ENCODE measurements around the gene NOXA1.

NOXA1 gene

DNA sequence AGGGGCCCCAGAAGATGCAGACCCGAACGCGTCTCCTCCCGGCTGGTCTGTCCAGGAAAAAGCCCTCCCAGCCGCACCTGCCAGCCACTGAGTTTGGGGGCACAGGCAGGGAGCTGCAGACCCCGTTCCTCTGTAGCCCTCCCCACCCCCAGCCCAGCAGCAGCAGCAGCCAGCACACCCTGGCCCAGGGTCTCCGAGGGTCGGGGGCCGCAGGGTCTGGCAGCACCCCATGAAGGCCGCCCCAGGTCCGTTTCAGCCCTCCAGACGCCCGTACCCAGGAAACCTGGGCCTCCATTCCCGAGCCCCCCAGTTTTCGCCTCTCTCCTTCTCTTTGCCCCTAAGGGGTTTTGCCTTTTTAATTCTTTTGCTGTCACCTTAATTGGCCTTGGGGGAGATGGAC, 19.9 kb upstream of the NOXA1 start:
- DNase-seq (ENCODE audit: low read depth): no peak
- TF ChIP-seq, protein P1, sequence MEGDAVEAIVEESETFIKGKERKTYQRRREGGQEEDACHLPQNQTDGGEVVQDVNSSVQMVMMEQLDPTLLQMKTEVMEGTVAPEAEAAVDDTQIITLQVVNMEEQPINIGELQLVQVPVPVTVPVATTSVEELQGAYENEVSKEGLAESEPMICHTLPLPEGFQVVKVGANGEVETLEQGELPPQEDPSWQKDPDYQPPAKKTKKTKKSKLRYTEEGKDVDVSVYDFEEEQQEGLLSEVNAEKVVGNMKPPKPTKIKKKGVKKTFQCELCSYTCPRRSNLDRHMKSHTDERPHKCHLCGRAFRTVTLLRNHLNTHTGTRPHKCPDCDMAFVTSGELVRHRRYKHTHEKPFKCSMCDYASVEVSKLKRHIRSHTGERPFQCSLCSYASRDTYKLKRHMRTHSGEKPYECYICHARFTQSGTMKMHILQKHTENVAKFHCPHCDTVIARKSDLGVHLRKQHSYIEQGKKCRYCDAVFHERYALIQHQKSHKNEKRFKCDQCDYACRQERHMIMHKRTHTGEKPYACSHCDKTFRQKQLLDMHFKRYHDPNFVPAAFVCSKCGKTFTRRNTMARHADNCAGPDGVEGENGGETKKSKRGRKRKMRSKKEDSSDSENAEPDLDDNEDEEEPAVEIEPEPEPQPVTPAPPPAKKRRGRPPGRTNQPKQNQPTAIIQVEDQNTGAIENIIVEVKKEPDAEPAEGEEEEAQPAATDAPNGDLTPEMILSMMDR (conservative IDR thresholded peaks at IDR 0.05; ENCODE audit: low read depth, low read length): no peak
- no peak overlapping the region for H3K4me3 ChIP-seq (ENCODE audit: low read length)

DNA sequence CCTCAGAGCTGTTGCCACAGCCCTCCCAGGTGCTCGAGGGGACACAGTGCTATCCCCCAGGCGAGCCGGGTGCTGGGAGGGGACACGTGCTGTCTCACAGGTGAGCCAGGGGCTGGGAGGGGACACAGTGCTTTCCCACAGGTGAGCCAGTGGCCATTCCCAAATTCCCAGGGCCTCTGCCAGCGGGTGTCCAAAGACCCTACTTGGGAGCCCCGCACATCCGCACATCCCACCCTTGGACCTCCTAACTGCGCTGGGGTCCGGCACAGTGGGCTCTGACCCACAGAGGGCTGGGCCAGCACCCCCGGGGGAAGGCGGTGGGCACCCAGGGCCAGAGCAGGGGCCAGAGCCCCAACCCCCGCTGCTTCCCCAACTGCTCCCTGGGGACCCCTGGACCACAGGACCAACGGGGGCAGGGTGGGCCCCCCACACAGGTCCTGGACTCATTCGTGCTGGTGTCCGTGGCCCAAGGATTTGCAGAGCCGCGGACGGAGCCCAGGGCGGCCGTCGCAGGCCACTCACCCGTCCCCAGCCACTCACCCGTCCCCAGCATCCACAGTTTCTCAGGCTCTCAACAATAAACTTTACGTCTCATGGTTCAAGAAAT, 18.1 kb upstream of the NOXA1 start:
- no peak for DNase-seq (ENCODE audit: low read depth)
- H3K4me3 ChIP-seq (ENCODE audit: low read length): no peak overlapping the region
- TF ChIP-seq, protein P1 (conservative IDR thresholded peaks at IDR 0.05; ENCODE audit: low read depth, low read length): no peak

DNA sequence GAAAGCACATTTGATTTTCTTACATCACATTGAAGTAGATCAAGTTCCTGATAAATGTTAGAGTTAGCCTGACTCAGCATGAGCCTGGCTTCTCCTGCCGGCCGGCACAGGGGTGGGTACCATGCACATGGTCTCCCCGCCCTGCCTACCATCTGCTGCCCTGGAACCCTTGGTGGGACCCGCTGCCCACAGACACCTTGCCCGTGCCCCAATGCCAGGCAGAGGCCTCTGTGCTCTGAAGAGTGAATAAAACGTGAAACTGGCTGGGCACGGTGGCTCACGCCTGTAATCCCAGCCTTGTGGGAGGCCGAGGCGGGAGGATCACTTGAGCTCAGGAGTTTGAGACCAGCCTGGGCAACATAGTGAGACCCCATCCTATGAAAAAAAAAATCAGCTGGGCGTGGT, 17.5 kb upstream of the NOXA1 start:
- no peak overlapping the region for H3K4me3 ChIP-seq (ENCODE audit: low read length)
- no peak for DNase-seq (ENCODE audit: low read depth)
- TF ChIP-seq, protein P1 (conservative IDR thresholded peaks at IDR 0.05; ENCODE audit: low read depth, low read length): no peak

DNA sequence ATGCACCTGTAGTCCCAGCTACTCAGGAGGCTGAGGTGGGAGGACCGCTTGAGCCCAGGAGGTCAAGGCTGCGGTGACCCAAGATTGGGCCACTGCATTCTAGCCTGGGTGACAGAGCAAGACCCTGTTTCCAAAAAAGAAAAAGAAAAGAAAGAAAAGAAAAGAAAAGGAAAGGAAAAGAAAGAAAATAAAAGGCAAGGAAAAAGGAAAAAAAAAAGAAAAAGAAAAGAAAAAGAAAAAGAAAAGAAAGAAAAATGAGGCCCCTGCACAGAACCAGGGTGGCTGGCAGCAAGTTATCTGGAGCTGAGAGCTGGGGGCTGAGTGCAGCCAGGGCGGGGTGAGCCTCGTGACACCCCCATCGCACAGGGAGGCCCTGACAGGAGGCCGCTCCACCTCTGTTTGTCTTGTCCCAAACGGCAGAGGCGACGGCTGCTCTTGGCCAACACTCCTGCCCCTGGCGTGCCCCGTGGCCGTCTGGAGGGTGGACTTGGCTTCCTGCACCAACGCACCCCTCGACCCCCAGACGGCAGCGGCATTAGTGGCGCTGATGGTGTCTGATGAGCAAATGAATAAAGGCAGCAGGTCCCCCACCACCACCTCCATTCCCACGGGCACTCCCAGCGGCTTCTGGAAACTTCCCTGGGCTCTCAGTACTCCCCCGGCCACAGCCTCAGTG, 17.0 kb upstream of the NOXA1 start:
- H3K4me3 ChIP-seq (ENCODE audit: low read length): no peak overlapping the region
- DNase-seq (ENCODE audit: low read depth): no peak
- TF ChIP-seq, protein P1 (conservative IDR thresholded peaks at IDR 0.05; ENCODE audit: low read depth, low read length): no peak

DNA sequence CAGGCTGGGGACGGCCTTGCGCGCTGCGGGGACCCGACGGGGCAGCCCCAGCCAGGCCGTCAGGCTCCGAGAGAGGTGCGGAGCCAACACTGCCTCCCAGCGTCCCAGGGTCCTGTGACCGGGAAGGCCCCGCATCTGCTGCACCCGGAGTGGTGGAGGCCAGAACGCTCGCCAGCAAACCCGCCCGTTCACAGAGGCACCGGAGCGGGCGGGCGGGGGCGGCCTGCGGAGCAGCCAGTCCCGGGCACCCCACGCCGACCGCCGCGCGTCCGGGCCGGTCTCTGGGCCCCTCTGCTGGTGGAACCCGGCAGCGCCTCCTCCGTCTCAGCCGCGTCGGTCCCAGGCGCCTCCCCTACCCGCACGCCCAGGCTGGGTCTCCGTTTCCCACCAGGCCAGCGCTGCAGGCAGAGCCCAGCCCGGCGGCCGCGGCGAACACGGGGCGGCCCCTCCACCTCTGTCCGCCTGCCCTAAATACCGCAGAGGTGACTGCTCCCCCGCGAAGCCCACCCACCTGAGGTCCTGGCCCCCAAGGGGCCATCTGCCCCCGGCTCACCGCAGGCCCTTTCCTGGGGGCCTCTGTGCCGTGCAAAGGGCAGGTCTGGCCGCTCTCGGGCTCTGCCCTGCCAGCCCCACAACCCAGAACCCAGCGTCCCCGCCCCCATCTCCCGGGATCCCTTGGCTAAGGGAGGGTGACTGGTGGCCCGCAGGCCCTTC, 16.2 kb upstream of the NOXA1 start:
- DNase-seq (ENCODE audit: low read depth): no peak
- TF ChIP-seq, protein P1 (conservative IDR thresholded peaks at IDR 0.05; ENCODE audit: low read depth, low read length): peak; percentile 65
- peak overlapping the region; percentile 28 for H3K4me3 ChIP-seq (ENCODE audit: low read length)

DNA sequence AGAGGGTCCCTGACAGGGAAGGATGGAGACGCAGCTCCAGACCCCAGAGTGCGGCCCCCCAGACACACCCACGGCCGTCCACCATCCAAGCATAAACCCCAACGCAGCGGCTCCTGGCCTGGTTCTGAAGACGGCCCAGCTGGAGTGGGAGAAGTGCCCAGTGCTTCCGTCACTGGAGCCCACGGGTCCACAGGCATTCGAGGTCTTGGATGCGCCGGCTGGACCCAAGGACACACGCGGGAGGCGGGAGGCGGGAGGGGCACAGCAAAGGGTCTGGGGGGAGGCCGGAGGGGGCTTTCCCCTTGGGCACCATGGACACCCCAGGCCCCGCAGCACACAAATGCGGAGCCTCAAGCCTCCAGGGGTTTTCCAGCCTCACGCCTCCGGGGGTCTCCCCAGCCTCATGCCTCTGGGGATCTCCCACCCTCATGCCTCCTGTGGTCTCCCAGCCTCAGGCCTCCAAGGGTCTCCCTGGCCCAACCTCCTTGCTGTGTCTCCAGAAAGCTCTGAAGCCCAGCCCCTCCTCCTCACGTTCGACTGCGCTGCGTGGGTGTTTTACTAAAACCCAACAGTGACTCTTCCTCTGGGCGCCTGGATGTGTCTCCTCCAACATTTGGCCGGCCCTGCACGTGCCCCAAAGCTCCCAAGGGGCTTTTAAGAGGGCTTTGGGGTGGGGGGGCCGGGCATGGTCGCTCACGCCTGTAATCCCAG, 15.4 kb upstream of the NOXA1 start:
- DNase-seq (ENCODE audit: low read depth): no peak
- TF ChIP-seq, protein P1 (conservative IDR thresholded peaks at IDR 0.05; ENCODE audit: low read depth, low read length): no peak
- H3K4me3 ChIP-seq (ENCODE audit: low read length): no peak overlapping the region
